Liver (tissue), 3 donors: ENCODE results near the gene PPP6R3.

Source experiments
- CTCF ChIP-seq: fragments of 150-350 bp; IDR thresholded peaks from 2 replicates; pipeline ENCODE4 v1.5.1; 2017; ENCODE audit warnings: improper control_type of control experiment, low read depth, low read length; ENCODE audit not compliant: missing input control
- JUND ChIP-seq, 2 donors: IDR thresholded peaks; 2 replicates each; pipeline ENCODE4 v1.6.1; 2016; ENCODE audit warnings: antibody characterized with exemption in 2 of 2
- RXRA ChIP-seq, 2 donors: IDR thresholded peaks; 2 replicates each; pipeline ENCODE4 v1.6.1; 2017 to 2018; ENCODE audit warnings: antibody characterized with exemption in 2 of 2, mild to moderate bottlenecking in 1 of 2
- TAF1 ChIP-seq: conservative IDR thresholded peaks from 2 replicates; pipeline ENCODE4 v1.6.1; 2016; ENCODE audit warnings: antibody characterized with exemption, mild to moderate bottlenecking
- TF ChIP-seq, protein P1 (sequence below): IDR thresholded peaks from 2 replicates; pipeline ENCODE4 v1.6.1; 2016; ENCODE audit warnings: antibody characterized with exemption, mild to moderate bottlenecking
- TF ChIP-seq, protein P2 (sequence below): IDR thresholded peaks from 2 replicates; pipeline ENCODE4 v1.6.1; 2016; ENCODE audit warnings: antibody characterized with exemption
- TF ChIP-seq, protein P3 (sequence below): IDR thresholded peaks from 2 replicates; pipeline ENCODE4 v1.6.1; 2016; ENCODE audit warnings: antibody characterized with exemption
- donor health status: healthy.
- donor health status: healthy.

DNA sequence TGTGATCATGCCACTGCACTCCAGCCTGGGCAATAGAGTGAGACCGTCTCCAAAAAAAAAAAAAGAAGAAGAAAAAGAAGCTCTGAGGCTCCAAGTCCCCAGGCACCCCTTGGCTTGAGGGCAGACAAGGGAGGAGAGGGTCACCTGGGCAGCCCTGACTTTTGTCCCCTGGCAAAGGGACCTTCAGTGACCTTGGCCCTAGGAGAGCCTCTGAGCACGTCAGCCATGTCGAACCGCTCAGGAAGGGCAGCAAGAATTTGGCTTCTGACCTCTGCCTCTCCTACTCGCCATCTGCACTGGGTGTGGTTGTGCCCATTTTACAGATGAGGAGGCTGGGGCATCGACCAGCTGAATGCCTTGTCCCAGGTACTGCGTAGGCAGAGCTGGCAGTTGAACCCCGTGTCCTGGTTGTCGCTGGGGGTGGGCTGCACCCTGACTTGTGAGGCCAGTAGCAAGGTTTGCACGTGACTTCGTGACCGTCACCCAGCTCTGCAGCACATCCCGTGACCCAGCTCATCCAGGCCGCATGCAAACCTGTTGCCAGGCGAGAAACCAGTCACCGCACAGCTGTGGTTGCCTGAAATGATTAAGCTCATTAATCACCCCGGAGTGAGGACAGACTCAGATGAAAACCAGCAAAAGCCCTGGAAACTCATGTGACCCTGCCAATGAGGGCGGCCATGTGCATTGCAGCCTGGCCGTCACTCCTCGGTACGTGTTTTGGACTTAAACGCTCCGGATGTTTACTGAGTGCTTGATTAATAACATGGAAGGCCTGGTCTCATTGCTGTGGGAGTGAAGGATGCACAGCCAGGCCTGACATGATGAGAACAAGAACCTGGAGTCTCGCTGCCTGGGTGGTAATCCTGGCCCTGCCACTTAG lies 47.7 kb upstream of the PPP6R3 start:
- TF ChIP-seq, protein P1, sequence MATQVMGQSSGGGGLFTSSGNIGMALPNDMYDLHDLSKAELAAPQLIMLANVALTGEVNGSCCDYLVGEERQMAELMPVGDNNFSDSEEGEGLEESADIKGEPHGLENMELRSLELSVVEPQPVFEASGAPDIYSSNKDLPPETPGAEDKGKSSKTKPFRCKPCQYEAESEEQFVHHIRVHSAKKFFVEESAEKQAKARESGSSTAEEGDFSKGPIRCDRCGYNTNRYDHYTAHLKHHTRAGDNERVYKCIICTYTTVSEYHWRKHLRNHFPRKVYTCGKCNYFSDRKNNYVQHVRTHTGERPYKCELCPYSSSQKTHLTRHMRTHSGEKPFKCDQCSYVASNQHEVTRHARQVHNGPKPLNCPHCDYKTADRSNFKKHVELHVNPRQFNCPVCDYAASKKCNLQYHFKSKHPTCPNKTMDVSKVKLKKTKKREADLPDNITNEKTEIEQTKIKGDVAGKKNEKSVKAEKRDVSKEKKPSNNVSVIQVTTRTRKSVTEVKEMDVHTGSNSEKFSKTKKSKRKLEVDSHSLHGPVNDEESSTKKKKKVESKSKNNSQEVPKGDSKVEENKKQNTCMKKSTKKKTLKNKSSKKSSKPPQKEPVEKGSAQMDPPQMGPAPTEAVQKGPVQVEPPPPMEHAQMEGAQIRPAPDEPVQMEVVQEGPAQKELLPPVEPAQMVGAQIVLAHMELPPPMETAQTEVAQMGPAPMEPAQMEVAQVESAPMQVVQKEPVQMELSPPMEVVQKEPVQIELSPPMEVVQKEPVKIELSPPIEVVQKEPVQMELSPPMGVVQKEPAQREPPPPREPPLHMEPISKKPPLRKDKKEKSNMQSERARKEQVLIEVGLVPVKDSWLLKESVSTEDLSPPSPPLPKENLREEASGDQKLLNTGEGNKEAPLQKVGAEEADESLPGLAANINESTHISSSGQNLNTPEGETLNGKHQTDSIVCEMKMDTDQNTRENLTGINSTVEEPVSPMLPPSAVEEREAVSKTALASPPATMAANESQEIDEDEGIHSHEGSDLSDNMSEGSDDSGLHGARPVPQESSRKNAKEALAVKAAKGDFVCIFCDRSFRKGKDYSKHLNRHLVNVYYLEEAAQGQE: no peak
- TF ChIP-seq CTCF: no peak
- TF ChIP-seq, protein P2, sequence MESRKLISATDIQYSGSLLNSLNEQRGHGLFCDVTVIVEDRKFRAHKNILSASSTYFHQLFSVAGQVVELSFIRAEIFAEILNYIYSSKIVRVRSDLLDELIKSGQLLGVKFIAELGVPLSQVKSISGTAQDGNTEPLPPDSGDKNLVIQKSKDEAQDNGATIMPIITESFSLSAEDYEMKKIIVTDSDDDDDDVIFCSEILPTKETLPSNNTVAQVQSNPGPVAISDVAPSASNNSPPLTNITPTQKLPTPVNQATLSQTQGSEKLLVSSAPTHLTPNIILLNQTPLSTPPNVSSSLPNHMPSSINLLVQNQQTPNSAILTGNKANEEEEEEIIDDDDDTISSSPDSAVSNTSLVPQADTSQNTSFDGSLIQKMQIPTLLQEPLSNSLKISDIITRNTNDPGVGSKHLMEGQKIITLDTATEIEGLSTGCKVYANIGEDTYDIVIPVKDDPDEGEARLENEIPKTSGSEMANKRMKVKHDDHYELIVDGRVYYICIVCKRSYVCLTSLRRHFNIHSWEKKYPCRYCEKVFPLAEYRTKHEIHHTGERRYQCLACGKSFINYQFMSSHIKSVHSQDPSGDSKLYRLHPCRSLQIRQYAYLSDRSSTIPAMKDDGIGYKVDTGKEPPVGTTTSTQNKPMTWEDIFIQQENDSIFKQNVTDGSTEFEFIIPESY: no peak
- TF ChIP-seq, protein P3, sequence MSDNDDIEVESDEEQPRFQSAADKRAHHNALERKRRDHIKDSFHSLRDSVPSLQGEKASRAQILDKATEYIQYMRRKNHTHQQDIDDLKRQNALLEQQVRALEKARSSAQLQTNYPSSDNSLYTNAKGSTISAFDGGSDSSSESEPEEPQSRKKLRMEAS: no peak
- peak; percentile 51 to 67 for TF ChIP-seq RXRA (IDR thresholded peaks at IDR 0.05)
- TF ChIP-seq TAF1: no peak
- TF ChIP-seq JUND (IDR thresholded peaks at IDR 0.05): no peak
